Vein endothelial cell (primary cell): ENCODE measurements around the gene ROCK1. TPM values are rescaled to one million over a fixed set of nuclear protein-coding genes. Genes with fewer than 3 reads are reported as not detected.

Source experiments
- small RNA-seq: library from RNA; depleted of rRNA; stranded (forward); fragments of <200 nt; gene quantifications from one replicate; pipeline ENCODE3, GENCODE V24; 2012
- total RNA-seq: library from RNA; depleted of rRNA; stranded (reverse); fragments of >200 nt; gene quantifications from 2 replicates; pipeline ENCODE4 v1.2.3, GENCODE V29; 2012

ROCK1 gene
- total RNA-seq = 38.2 and 39.2 TPM in 2 replicates

DNA sequence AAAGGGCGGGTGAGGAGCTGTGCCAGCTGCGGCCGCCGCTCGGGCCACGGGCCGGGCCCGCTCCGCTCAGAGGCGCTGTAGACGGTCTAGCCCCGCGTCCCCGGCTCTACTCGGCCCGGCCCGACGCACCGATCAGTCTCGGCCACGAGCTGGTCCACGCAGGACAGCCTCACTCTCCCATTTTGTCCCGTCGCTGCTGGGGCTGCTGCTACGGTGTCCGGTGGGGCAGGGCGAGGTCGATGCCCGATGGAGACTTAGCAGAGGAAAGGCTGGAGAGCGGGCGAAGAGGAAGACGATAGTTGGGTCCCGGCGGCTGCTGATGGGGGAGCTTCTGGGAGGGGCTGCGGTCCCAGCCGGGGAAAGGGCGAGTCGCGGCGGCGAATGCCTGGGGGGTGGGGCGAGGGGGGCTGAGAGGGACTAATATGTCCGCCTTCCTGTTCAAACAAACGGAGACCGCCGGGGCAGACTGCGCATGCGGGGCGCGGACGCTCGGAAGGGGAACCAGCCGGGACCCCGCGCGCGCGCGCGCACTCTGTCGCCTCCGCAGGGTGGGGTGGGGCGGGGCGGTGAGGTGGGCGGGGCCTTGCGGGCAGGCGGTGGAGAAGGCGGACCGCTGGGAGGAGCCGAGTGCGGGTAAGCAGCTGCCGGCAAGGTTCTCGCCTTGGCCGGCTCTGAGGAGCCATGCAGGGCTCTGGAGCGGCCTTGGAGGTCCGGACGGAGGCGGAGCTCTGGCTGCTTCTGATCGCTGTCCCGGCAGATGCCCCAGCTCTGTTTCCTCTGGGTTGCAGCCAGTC lies at the start of gene ROCK1:
Gene ROCK1, minus strand, starts transcription at position 468 of the 794 bp plus-strand sequence. CDS start 903 bp downstream, outside the sequence.

Small RNA genes within 50 kb of the gene (small RNA-seq; reads per million reads assigned to genes)
- gene RNU6-120P = not detected

Other genes with a start within 250 kb of the ROCK1 start
- 6.0 and 12.4 TPM in 2 replicates for gene GREB1L, start 130.4 kb upstream of the ROCK1 start, total RNA-seq